RWPE1 (cell line): Measurements from ENCODE around the gene DEAF1.
A peak's percentile ranks its signal among the peaks of the same experiment; 100 is the strongest.
"Not testable (repeated sequence)": the region's sequence is repeated elsewhere in the genome, so short reads cannot be mapped to it uniquely, and the experiment has no call there.

Experiments
- CTCF ChIA-PET: fragments of 350-600 bp; sonication (Branson Sonifier 250); formaldehyde crosslinking; extraction: SDS; loops from one replicate; lab custom pipeline; 2021; lab: Yijun Ruan, JAX
- POLR2A ChIA-PET: fragments of 400-600 bp; formaldehyde crosslinking; extraction: SDS; loops from one replicate; lab custom pipeline; 2020; ENCODE audit warnings: antibody characterized with exemption; ENCODE audit not compliant: low non-redundant PET; lab: Yijun Ruan, JAX
- DNase-seq: peaks from one replicate; pipeline ENCODE4 v3.0.0; 2012; ENCODE audit warnings: low spot score
- H3K27ac ChIP-seq: fragments of 450-650 bp; 2 replicates; pipeline ENCODE4 v1.5.1; 2017
- CTCF ChIP-seq: fragments of 450-650 bp; conservative IDR thresholded peaks from 2 replicates; pipeline ENCODE4 v1.5.1; 2017; ENCODE audit warnings: low read depth, mild to moderate bottlenecking

The DEAF1 gene

GRCh38 chr11:693415-693831 is 1.6 kb downstream of the DEAF1 start:
- DNase-seq = no peak
- ChIA-PET CTCF (interaction anchor here (1.4 kb wide), 1 partner anchor 30 kb away, joined by 7 read pairs; no protein-coding TSS in a partner anchor), POLR2A (interaction anchor here (0.9 kb wide), 2 partner anchors 12 to 27 kb away, joined by 3 to 4 read pairs; no protein-coding TSS in a partner anchor)
- H3K27ac ChIP-seq = peak overlapping the region; percentile 97
- TF ChIP-seq CTCF = no peak

GRCh38 chr11:692824-693414 is 2.1 kb downstream of the DEAF1 start:
- POLR2A ChIA-PET = interaction anchor here (0.9 kb wide), 2 partner anchors 13 to 27 kb away, joined by 3 to 4 read pairs; no protein-coding TSS in a partner anchor
- CTCF ChIA-PET = interaction anchor here (0.6 to 1.4 kb wide), 2 partner anchors 19 to 30 kb away, joined by 3 to 7 read pairs; no protein-coding TSS in a partner anchor
- no peak for DNase-seq
- TF ChIP-seq CTCF = no peak
- H3K27ac ChIP-seq = peak overlapping the region; percentile 97

DNA sequence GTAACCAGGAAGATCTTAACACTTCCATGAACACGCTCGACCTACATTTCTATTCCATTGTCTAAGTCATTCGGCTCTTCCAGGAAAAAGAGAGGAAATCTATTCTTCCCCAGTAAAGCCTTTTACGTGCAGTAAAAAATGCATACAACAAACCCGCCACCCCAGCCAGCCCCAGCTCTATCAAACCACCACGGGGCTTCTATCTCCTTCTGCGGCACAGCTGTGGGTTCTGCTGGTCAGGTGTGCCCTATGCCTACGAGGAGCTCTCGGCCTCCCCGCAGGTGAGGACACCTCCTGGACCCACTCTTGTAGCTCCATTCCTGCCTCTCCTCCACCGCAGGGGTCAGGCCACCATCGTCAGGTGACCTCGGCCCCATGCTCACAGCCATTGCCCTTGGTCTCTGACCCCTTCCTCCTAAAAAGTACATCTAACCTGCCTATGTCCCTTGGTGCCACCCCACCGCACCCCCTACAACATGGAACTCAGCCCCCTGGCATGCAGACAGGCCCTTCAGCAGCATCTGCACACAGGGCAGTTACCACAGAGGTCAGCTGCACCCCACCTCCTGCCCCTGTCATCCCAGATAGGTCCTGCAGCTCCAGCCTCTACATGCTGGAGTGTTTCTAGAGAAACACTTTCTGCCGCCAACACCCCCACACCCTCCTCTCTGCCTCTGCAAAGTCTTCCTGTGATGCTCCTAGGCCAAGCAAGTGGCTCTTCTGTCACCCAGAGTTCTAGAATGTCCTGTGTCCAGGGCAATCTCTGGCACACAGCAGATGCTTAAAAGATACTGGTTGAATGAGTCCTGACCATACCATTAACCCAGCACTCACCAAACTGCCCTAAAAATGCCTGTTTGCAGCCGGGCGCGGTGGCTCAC is 3.1 kb downstream of the DEAF1 start:
- TF ChIP-seq CTCF = no peak
- H3K27ac ChIP-seq = peak overlapping the region; percentile 97
- ChIA-PET POLR2A (no interaction called here), CTCF (interaction anchor here (0.6 to 1.4 kb wide), 2 partner anchors 18 to 31 kb away, joined by 3 to 7 read pairs; no protein-coding TSS in a partner anchor)
- DNase-seq = no peak

- TF ChIP-seq CTCF = no peak
- ChIA-PET POLR2A (no interaction called here), CTCF (no interaction called here)
- no peak for DNase-seq
- peak overlapping the region; percentile 97 for H3K27ac ChIP-seq
Measured at GRCh38 chr11:690738-691633, 4.0 kb downstream of the DEAF1 start.

- H3K27ac ChIP-seq = peak overlapping the region; percentile 97
- POLR2A ChIA-PET, DNase-seq, CTCF ChIA-PET: not testable (repeated sequence)
Measured at GRCh38 chr11:690244-690643, 4.8 kb downstream of the DEAF1 start.

- no peak for DNase-seq
- H3K27ac ChIP-seq = peak overlapping the region; percentile 48
- ChIA-PET POLR2A (no interaction called here), CTCF (no interaction called here)
- no peak for TF ChIP-seq CTCF
Measured at GRCh38 chr11:689625-690024, 5.4 kb downstream of the DEAF1 start.
